A172 (cell line): ENCODE data around the gene SP140. TPM values are rescaled to one million over a fixed set of nuclear protein-coding genes. Genes with fewer than 3 reads are reported as not detected.
"Not testable (repeated sequence)": the region's sequence is repeated elsewhere in the genome, so short reads cannot be mapped to it uniquely, and the experiment has no call there.

ENCODE experiments used
- DNase-seq: peaks from one replicate; pipeline ENCODE4 v3.0.0-alpha.2; 2015; ENCODE audit warnings: low spot score
- total RNA-seq: library from RNA; depleted of rRNA; stranded (reverse); fragments of >200 nt; shearing (Covaris generic); gene quantifications from 2 replicates; pipeline ENCODE4 v1.2.3, GENCODE V29; 2014

Gene SP140
- total RNA-seq, 1 experiment from 2014 or later: 0.65 TPM

- peak; percentile 76 for DNase-seq
Observed at GRCh38 chr2:230326453-230327417, 101.2 kb downstream of the SP140 start, which contains the start of gene SP140L. Gene SP140L, plus strand, starts transcription at chr2:230327193. Its CDS starts 77 bp downstream, at chr2:230327270.

GRCh38 chr2:230327418-230328154 is 102.0 kb downstream of the SP140 start:
- no peak for DNase-seq

- no peak for DNase-seq
Observed at GRCh38 chr2:230328155-230328458, 102.6 kb downstream of the SP140 start.

- no peak for DNase-seq
Observed at GRCh38 chr2:230329946-230330605, 104.5 kb downstream of the SP140 start.

- DNase-seq: peak; percentile 54
Observed at GRCh38 chr2:230330725-230331124, 105.2 kb downstream of the SP140 start.

- no peak for DNase-seq
Observed at GRCh38 chr2:230335461-230335863, 109.9 kb downstream of the SP140 start.

- DNase-seq: no peak
Observed at GRCh38 chr2:230335864-230336506, 110.4 kb downstream of the SP140 start.

- not testable (repeated sequence) for DNase-seq
Observed at GRCh38 chr2:230341936-230342528, 116.5 kb downstream of the SP140 start.

GRCh38 chr2:230343041-230343624 is 117.6 kb downstream of the SP140 start:
- DNase-seq: not testable (repeated sequence)

GRCh38 chr2:230343747-230344146 is 118.2 kb downstream of the SP140 start:
- DNase-seq: no peak

GRCh38 chr2:230346465-230346864 is 120.9 kb downstream of the SP140 start:
- DNase-seq: no peak

- no peak for DNase-seq
Observed at GRCh38 chr2:230346921-230347533, 121.5 kb downstream of the SP140 start.

- DNase-seq: peak; percentile 11
Observed at GRCh38 chr2:230347659-230348305, 122.2 kb downstream of the SP140 start.

- no peak for DNase-seq
Observed at GRCh38 chr2:230348787-230349186, 123.3 kb downstream of the SP140 start.

- no peak for DNase-seq
Observed at GRCh38 chr2:230356084-230356483, 130.5 kb downstream of the SP140 start.

GRCh38 chr2:230358305-230358704 is 132.8 kb downstream of the SP140 start:
- DNase-seq: peak; percentile 6

GRCh38 chr2:230360028-230360427 is 134.5 kb downstream of the SP140 start:
- DNase-seq: no peak

GRCh38 chr2:230362030-230362691 is 136.6 kb downstream of the SP140 start:
- no peak for DNase-seq
